Measurements from ENCODE around the gene SAMSN1. TPM values are rescaled to one million over a fixed set of nuclear protein-coding genes. Genes with fewer than 3 reads are reported as not detected.

SAMSN1 gene
- total RNA-seq, 4 donors from 2014 or later = 1.0 to 13.5 (median 4.2) TPM

DNA sequence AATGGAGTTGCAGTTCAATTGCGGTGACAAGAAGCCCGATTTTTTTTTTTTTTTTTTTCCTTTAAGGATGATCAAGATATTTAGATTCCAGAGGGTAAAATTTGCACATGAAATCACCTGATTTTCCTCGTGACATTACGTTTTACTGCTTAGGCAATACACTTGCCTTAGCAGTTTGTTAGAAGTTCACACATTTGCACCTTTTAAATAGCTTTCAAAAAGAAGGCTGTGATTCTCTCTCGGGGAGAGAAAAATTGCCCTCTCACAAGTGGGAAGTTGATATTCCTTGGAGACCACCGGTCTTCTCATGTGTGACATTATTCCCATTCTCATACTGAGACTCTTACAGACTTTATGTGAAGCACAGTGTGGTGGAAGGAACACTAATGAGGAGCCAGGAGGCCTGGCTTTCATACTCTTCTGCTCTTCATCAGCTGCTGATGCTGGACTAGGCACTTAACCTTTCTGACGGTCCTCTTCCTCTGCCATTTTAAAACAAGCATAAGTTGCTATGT is 93.3 kb downstream of the SAMSN1 start:
- TF ChIP-seq POLR2AphosphoS5 (IDR thresholded peaks at IDR 0.05) (no peak), POLR2A (IDR thresholded peaks at IDR 0.05) (no peak), EP300 (IDR thresholded peaks at IDR 0.05) (no peak)
- TF ChIP-seq, protein P1, sequence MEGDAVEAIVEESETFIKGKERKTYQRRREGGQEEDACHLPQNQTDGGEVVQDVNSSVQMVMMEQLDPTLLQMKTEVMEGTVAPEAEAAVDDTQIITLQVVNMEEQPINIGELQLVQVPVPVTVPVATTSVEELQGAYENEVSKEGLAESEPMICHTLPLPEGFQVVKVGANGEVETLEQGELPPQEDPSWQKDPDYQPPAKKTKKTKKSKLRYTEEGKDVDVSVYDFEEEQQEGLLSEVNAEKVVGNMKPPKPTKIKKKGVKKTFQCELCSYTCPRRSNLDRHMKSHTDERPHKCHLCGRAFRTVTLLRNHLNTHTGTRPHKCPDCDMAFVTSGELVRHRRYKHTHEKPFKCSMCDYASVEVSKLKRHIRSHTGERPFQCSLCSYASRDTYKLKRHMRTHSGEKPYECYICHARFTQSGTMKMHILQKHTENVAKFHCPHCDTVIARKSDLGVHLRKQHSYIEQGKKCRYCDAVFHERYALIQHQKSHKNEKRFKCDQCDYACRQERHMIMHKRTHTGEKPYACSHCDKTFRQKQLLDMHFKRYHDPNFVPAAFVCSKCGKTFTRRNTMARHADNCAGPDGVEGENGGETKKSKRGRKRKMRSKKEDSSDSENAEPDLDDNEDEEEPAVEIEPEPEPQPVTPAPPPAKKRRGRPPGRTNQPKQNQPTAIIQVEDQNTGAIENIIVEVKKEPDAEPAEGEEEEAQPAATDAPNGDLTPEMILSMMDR (IDR thresholded peaks at IDR 0.05) = no peak
- H3K27me3 ChIP-seq = no peaks in the 10 kb centered on the region
- no peak overlapping the region for H3K4me3 ChIP-seq
- H3K9me3 ChIP-seq = no peaks in the 10 kb centered on the region
- H3K36me3 ChIP-seq = no peaks in the 10 kb centered on the region
- H3K4me1 ChIP-seq = no peaks in the 10 kb centered on the region
- no peak for ATAC-seq
- H3K27ac ChIP-seq = no peak overlapping the region
- 82 to 89% methylated on average over 5 to 7 of the region's 7 CpGs for WGBS, 2 donors (ENCODE audit: low coverage in 1 of 2)

DNA sequence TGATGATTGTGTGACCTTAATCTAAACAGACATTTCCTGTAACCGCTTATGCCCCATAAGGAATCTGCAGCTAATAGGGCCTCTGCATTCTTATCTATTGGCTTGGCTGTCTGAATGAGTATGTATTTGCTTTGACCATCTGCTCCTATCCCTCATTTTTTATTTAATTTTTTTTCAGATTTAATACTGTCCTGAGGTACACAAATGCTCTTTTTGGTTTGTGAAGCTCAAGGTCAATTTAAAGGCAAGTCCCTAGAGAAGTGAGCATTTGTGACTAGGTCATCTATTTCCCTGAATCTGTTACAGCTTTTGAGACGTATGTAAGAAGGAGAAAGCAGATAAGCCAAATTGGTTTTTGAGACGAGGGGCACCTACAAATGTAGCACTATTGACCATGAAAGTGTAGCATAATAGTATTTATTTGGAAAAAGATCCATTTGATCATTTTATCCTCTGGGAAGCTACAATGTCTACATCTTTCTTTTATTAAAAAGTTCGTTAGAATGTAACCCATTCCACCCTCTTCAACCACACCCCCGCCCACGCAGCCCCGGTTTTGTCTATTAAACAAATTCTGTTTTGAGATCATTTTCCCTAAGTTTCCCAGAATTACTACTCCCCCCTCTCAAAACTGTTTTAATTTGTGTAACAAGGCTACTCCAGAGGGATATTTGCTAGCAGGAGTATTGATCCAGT is 93.9 kb downstream of the SAMSN1 start:
- Histone ChIP-seq H3K4me1 (no peaks in the 10 kb centered on the region), H3K27ac (no peak overlapping the region), H3K36me3 (no peaks in the 10 kb centered on the region), H3K4me3 (no peak overlapping the region), H3K27me3 (no peaks in the 10 kb centered on the region), H3K9me3 (no peaks in the 10 kb centered on the region)
- TF ChIP-seq, protein P1 (IDR thresholded peaks at IDR 0.05) = no peak
- TF ChIP-seq POLR2AphosphoS5 (IDR thresholded peaks at IDR 0.05) = no peak
- no peak for TF ChIP-seq EP300 (IDR thresholded peaks at IDR 0.05)
- no peak for TF ChIP-seq POLR2A (IDR thresholded peaks at IDR 0.05)
- WGBS, 2 donors (ENCODE audit: low coverage in 1 of 2) = 62 to 65% methylated on average over 5 to 7 of the region's 7 CpGs
- no peak for ATAC-seq

DNA sequence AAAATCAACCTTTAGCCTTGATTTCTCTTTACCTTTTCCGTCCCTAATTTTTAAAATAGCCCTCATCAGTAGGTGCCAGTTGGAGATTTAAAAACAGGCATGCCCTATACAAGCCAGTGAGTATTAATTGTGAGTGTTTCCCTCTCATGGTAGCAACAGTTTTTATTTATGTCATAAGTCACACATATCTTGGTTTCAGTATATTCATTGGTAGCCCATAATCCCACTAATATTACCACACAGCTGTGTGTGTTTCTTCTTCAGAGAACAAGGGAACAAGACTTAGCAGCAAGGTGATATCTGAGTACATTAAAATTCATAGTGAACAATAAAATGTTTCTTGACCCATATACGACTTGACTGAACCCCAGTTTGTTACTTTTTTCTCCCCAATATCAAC is 94.6 kb downstream of the SAMSN1 start:
- no peak overlapping the region for H3K27ac ChIP-seq
- H3K4me1 ChIP-seq = no peaks in the 10 kb centered on the region
- 78% methylated on average over 2 of the region's 2 CpGs; no CpG with 5 or more reads in 1 of the 2 donors for WGBS, 2 donors (ENCODE audit: low coverage in 1 of 2)
- no peaks in the 10 kb centered on the region for H3K27me3 ChIP-seq
- H3K4me3 ChIP-seq = no peak overlapping the region
- ATAC-seq = no peak
- no peaks in the 10 kb centered on the region for H3K36me3 ChIP-seq
- TF ChIP-seq POLR2A (IDR thresholded peaks at IDR 0.05) (no peak), EP300 (IDR thresholded peaks at IDR 0.05) (no peak), POLR2AphosphoS5 (IDR thresholded peaks at IDR 0.05) (no peak)
- TF ChIP-seq, protein P1 (IDR thresholded peaks at IDR 0.05) = no peak
- no peaks in the 10 kb centered on the region for H3K9me3 ChIP-seq

DNA sequence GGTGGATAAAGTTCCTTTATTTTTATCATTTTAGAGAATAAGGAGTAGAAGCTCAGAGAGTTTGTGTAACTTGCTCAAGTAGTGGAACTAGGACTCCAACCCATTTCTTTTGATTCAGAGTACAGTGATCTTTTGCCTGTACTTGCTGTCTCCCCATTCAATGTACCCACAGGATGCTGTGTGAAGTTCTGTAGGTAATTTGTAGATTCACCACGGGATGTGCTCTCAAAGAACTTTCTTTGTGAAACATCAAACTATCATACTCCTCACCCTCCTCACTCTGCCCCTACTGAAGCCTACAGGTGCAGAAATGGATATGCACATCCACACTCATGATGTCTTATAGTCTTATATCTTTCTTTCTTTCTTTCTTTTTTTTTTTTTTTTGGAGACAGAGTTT is 97.3 kb downstream of the SAMSN1 start:
- Histone ChIP-seq H3K9me3 (no peaks in the 10 kb centered on the region), H3K36me3 (no peaks in the 10 kb centered on the region), H3K4me1 (no peaks in the 10 kb centered on the region), H3K27ac (no peak overlapping the region), H3K4me3 (no peak overlapping the region), H3K27me3 (no peaks in the 10 kb centered on the region)
- TF ChIP-seq, protein P1 (IDR thresholded peaks at IDR 0.05) = no peak
- WGBS, 2 donors (ENCODE audit: low coverage in 1 of 2) = 83 to 100% methylated on average over 1 of the region's 1 CpG
- no peak for ATAC-seq

DNA sequence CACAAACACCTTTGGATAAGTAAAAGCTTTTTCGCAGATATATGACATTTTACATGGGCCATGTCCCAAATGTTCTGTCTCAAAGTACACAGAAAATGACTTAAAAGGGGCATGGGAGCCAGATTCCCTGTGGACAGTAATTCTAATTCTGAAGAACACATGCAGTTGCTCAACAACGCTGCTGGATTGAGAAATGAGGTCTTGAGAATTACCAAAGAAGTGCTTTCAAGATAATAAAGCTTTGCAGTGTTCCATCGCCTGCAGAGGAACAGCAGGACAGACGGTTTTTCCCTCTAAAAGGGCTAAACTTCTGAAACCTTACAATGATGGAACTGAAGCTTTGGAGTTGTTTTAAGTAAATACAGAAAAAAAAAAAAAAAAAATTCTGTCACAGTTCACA is 107.9 kb downstream of the SAMSN1 start:
- Histone ChIP-seq H3K9me3 (no peaks in the 10 kb centered on the region), H3K27me3 (no peaks in the 10 kb centered on the region), H3K27ac (no peak overlapping the region), H3K36me3 (no peaks in the 10 kb centered on the region), H3K4me3 (no peak overlapping the region), H3K4me1 (no peaks in the 10 kb centered on the region)
- no peak for ATAC-seq
- WGBS, 2 donors (ENCODE audit: low coverage in 1 of 2) = 39 to 70% methylated on average over 4 of the region's 4 CpGs
- TF ChIP-seq POLR2A (IDR thresholded peaks at IDR 0.05) (no peak), EP300 (IDR thresholded peaks at IDR 0.05) (no peak), POLR2AphosphoS5 (IDR thresholded peaks at IDR 0.05) (no peak)
- TF ChIP-seq, protein P1 (IDR thresholded peaks at IDR 0.05) = no peak

Data from gastroesophageal sphincter (tissue), 4 donors.